KMS-11 (cell line): ENCODE results near the gene TBC1D4.

Source experiments
- H2AFZ ChIP-seq: fragments of 200-600 bp; sonication (generic); 2 replicates; pipeline ENCODE4 v1.6.1; 2016; ENCODE audit warnings: antibody characterized with exemption, mixed run types, low read depth
- H3K27ac ChIP-seq: fragments of 200-600 bp; sonication (generic); 2 replicates; pipeline ENCODE4 v1.6.1; 2016; ENCODE audit warnings: mild to moderate bottlenecking, mixed run types
- H3K27me3 ChIP-seq: fragments of 200-600 bp; sonication (generic); 2 replicates; pipeline ENCODE4 v1.6.1; 2017; ENCODE audit warnings: mild to moderate bottlenecking, low read depth, mixed run types, moderate library complexity; ENCODE audit not compliant: insufficient read depth
- H3K36me3 ChIP-seq: fragments of 200-600 bp; sonication (generic); 2 replicates; pipeline ENCODE4 v1.6.1; 2017; ENCODE audit warnings: mild to moderate bottlenecking, mixed run types; ENCODE audit not compliant: insufficient read depth
- H3K4me1 ChIP-seq: fragments of 200-600 bp; sonication (generic); 2 replicates; pipeline ENCODE4 v1.6.1; 2016; ENCODE audit warnings: mild to moderate bottlenecking, low read depth, mixed run types; ENCODE audit not compliant: poor library complexity, severe bottlenecking
- H3K4me2 ChIP-seq: fragments of 200-600 bp; sonication (generic); 2 replicates; pipeline ENCODE4 v1.7.0; 2016; ENCODE audit warnings: mild to moderate bottlenecking, mixed run types
- H3K4me3 ChIP-seq: fragments of 200-600 bp; sonication (generic); IDR thresholded peaks from 2 replicates; pipeline ENCODE4 v1.6.1; 2017; ENCODE audit warnings: low read depth, low read length, mixed read lengths; ENCODE audit not compliant: insufficient read depth
- H3K79me2 ChIP-seq: fragments of 200-600 bp; sonication (generic); 2 replicates; pipeline ENCODE4 v1.6.1; 2016; ENCODE audit warnings: low read depth, mixed run types; ENCODE audit not compliant: insufficient read depth
- H3K9ac ChIP-seq: fragments of 200-600 bp; sonication (generic); 2 replicates; pipeline ENCODE4 v1.6.1; 2016; ENCODE audit warnings: mild to moderate bottlenecking, mixed run types
- H4K20me1 ChIP-seq: fragments of 200-600 bp; sonication (generic); 2 replicates; pipeline ENCODE4 v1.6.1; 2016; ENCODE audit warnings: mild to moderate bottlenecking, mixed run types; ENCODE audit not compliant: insufficient read depth
- CTCF ChIP-seq: fragments of 200-600 bp; sonication (generic); conservative IDR thresholded peaks from 2 replicates; pipeline ENCODE4 v1.6.1; 2017; ENCODE audit warnings: low read depth, mild to moderate bottlenecking, antibody characterized with exemption, low read length, moderate library complexity, mixed read lengths

TBC1D4 gene

GRCh38 chr13:75393839-75394520, 88.0 kb downstream of the TBC1D4 start:
- Histone ChIP-seq H3K4me1 (no peaks in the 10 kb centered on the region), H2AFZ (no peak overlapping the region), H3K36me3 (no peaks in the 10 kb centered on the region), H3K27ac (no peak overlapping the region), H3K27me3 (no peaks in the 10 kb centered on the region), H3K9ac (no peak overlapping the region), H4K20me1 (no peaks in the 10 kb centered on the region), H3K4me3 (no peak overlapping the region), H3K4me2 (no peak overlapping the region), H3K79me2 (no peaks in the 10 kb centered on the region)
- no peak for TF ChIP-seq CTCF

GRCh38 chr13:75391432-75392100, 90.4 kb downstream of the TBC1D4 start:
- no peaks in the 10 kb centered on the region for H3K27me3 ChIP-seq
- TF ChIP-seq CTCF: no peak
- H3K4me3 ChIP-seq: no peak overlapping the region
- no peaks in the 10 kb centered on the region for H4K20me1 ChIP-seq
- no peak overlapping the region for H3K9ac ChIP-seq
- no peaks in the 10 kb centered on the region for H3K4me1 ChIP-seq
- H3K27ac ChIP-seq: no peak overlapping the region
- no peak overlapping the region for H2AFZ ChIP-seq
- H3K4me2 ChIP-seq: no peak overlapping the region
- H3K36me3 ChIP-seq: no peaks in the 10 kb centered on the region
- no peaks in the 10 kb centered on the region for H3K79me2 ChIP-seq

- Histone ChIP-seq H3K4me1 (no peaks in the 10 kb centered on the region), H4K20me1 (no peaks in the 10 kb centered on the region), H3K4me3 (no peak overlapping the region), H3K27ac (no peak overlapping the region), H2AFZ (no peak overlapping the region), H3K79me2 (no peaks in the 10 kb centered on the region), H3K4me2 (no peak overlapping the region), H3K36me3 (no peaks in the 10 kb centered on the region), H3K27me3 (no peaks in the 10 kb centered on the region), H3K9ac (no peak overlapping the region)
- no peak for TF ChIP-seq CTCF
Observed at GRCh38 chr13:75390229-75390628, 91.7 kb downstream of the TBC1D4 start.

- H3K9ac ChIP-seq: no peak overlapping the region
- H4K20me1 ChIP-seq: no peaks in the 10 kb centered on the region
- H3K79me2 ChIP-seq: no peaks in the 10 kb centered on the region
- TF ChIP-seq CTCF: no peak
- no peak overlapping the region for H2AFZ ChIP-seq
- no peak overlapping the region for H3K27ac ChIP-seq
- no peak overlapping the region for H3K4me2 ChIP-seq
- H3K27me3 ChIP-seq: no peaks in the 10 kb centered on the region
- H3K4me3 ChIP-seq: no peak overlapping the region
- no peaks in the 10 kb centered on the region for H3K36me3 ChIP-seq
- H3K4me1 ChIP-seq: no peaks in the 10 kb centered on the region
Observed at GRCh38 chr13:75385708-75386083, 96.3 kb downstream of the TBC1D4 start.
